Progenitor cell of endocrine pancreas (in vitro differentiated cells): ENCODE results near the gene CDK1. TPM values are rescaled to one million over a fixed set of nuclear protein-coding genes. Genes with fewer than 3 reads are reported as not detected.

Source experiments
- DNase-seq: peaks from one replicate; pipeline ENCODE4 v3.0.0; 2021; ENCODE audit warnings: low spot score; ENCODE audit not compliant: unreplicated experiment
- H3K27ac Mint-ChIP-seq: 2 replicates; pipeline ENCODE4 v1.8.0; 2021; ENCODE audit warnings: mild to moderate bottlenecking, moderate library complexity, mixed read lengths
- H3K27me3 Mint-ChIP-seq: 2 replicates; pipeline ENCODE4 v1.8.0; 2021; ENCODE audit warnings: mixed read lengths
- H3K36me3 Mint-ChIP-seq: 2 replicates; pipeline ENCODE4 v1.8.0; 2022; ENCODE audit warnings: mixed read lengths; ENCODE audit not compliant: insufficient read depth
- H3K4me1 Mint-ChIP-seq: 2 replicates; pipeline ENCODE4 v1.8.0; 2021; ENCODE audit warnings: low read depth, mixed read lengths
- H3K4me3 Mint-ChIP-seq: 2 replicates; pipeline ENCODE4 v1.8.0; 2021; ENCODE audit warnings: low read depth, mild to moderate bottlenecking, moderate library complexity, mixed read lengths
- H3K9me3 Mint-ChIP-seq: 2 replicates; pipeline ENCODE4 v1.8.0; 2021; ENCODE audit warnings: low read depth, mixed read lengths
- long read RNA-seq: library from polyadenylated mRNA; unstranded; transcript quantifications from one replicate; pipeline ENCODE4 v2.0.0, GENCODE V29; 2020
- total RNA-seq: library from RNA; stranded (reverse); gene quantifications from 2 replicates; pipeline ENCODE4 v1.2.1, GENCODE V29; 2021
- TF ChIP-seq, protein P1 (sequence below): fragments of 200-600 bp; sonication (generic); IDR thresholded peaks from one replicate; pipeline ENCODE4 v1.5.0; 2021; ENCODE audit warnings: antibody characterized with exemption, mild to moderate bottlenecking; ENCODE audit not compliant: unreplicated experiment

Gene CDK1
- 38.2 and 39.2 TPM in 2 replicates for total RNA-seq
- long read RNA-seq, transcript CDK1-203 (8 exons, 1,913 nt), result major isoform, 149 of 178 reads
- long read RNA-seq, partial matches to known transcripts, result 14 of 178 reads
- long read RNA-seq, other reads (novel, unspliced or antisense), result 13 of 178 reads

DNA sequence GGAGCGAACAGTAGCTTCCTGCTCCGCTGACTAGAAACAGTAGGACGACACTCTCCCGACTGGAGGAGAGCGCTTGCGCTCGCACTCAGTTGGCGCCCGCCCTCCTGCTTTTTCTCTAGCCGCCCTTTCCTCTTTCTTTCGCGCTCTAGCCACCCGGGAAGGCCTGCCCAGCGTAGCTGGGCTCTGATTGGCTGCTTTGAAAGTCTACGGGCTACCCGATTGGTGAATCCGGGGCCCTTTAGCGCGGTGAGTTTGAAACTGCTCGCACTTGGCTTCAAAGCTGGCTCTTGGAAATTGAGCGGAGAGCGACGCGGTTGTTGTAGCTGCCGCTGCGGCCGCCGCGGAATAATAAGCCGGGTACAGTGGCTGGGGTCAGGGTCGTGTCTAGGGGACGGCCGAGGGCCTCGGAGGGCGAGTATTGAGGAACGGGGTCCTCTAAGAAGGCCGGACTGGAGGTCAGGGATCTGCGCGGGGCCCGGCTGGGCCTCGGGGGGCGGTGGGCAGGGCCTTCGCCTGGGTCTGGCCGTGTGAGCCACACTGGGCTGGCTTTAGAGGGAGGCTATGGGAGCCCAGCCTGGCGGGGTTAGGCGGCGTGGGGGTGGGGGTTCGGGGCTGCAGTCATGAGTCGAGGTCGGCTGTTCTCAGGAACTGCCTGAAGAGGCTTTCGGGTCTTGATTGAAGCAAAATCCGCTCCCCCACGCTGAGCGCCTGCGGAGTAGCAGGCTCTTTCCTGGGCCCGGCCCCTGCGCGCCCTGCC, at the start of gene CDK1:
CDK1 (plus strand) TSS at position 265 of the 757 bp plus-strand sequence. CDS start 1,688 bp downstream, outside the sequence.
- peaks cover 22% of the 10 kb centered on the region for H3K4me1 Mint-ChIP-seq
- no peaks in the 10 kb centered on the region for H3K27me3 Mint-ChIP-seq
- TF ChIP-seq, protein P1, sequence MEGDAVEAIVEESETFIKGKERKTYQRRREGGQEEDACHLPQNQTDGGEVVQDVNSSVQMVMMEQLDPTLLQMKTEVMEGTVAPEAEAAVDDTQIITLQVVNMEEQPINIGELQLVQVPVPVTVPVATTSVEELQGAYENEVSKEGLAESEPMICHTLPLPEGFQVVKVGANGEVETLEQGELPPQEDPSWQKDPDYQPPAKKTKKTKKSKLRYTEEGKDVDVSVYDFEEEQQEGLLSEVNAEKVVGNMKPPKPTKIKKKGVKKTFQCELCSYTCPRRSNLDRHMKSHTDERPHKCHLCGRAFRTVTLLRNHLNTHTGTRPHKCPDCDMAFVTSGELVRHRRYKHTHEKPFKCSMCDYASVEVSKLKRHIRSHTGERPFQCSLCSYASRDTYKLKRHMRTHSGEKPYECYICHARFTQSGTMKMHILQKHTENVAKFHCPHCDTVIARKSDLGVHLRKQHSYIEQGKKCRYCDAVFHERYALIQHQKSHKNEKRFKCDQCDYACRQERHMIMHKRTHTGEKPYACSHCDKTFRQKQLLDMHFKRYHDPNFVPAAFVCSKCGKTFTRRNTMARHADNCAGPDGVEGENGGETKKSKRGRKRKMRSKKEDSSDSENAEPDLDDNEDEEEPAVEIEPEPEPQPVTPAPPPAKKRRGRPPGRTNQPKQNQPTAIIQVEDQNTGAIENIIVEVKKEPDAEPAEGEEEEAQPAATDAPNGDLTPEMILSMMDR, result no peak
- DNase-seq, result peak; percentile 93
- peak within 1 kb of the TSS; percentile 98 for H3K27ac Mint-ChIP-seq
- H3K4me3 Mint-ChIP-seq, result peak within 1 kb of the TSS; percentile 98
- H3K9me3 Mint-ChIP-seq, result no peaks in the 10 kb centered on the region
- no peaks in the 10 kb centered on the region for H3K36me3 Mint-ChIP-seq

DNA sequence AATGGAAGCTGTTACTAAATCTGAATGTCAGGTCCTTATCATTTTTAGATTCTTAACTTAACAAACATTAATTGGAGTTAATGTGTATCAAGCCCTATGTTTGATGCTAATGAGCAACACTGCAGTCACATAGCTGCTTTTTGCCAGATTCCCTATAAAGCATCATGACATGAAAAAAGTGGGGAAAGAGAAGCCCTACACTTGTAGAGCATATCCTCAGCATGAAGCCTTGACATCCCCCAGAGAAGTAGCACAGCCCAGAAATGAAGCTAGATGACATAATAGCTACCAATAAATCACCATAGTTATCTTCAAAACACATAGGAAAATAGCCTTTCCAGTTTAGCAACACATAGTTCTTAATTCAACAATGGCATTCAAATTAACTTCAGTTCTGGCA, 49.2 kb upstream of the CDK1 start:
- no peaks in the 10 kb centered on the region for H3K27me3 Mint-ChIP-seq
- no peak overlapping the region for H3K4me3 Mint-ChIP-seq
- peaks cover 4% of the 10 kb centered on the region for H3K36me3 Mint-ChIP-seq
- peaks cover 26% of the 10 kb centered on the region for H3K4me1 Mint-ChIP-seq
- peaks cover 6% of the 10 kb centered on the region for H3K9me3 Mint-ChIP-seq
- DNase-seq, result no peak
- TF ChIP-seq, protein P1, result no peak
- no peak overlapping the region for H3K27ac Mint-ChIP-seq

DNA sequence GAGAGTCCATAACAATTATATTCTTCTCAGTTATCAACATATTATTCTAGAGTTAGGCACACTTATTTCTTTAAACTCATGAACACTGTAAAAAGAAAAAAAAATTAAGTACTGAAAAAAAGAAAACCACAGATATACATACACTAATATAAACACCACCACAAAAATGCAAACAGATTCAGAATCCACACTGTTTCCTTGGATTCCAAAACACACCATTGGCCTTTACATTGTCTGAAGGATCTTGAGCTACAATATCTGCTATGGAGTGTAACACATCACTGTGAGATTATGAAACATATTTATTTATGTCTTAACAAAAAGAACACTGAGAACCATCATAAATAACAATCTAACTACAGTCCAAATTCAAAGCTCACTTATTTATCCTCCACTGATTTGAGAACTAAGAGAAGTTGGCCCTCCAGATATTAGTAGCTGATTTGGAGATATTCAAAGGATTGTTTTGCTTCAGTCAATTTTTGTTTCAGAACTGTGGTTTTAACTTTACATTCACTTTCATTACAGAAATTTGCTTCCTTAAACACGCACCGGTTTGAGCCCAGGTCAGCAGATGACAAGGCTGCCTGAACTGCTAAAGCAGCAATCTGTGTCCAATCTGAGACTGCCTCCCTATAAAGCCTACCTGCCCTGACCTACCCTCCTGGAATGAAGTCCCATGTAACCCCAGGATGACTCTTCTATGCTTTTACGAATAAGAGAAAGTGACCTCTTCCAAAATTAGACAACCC, 47.0 kb upstream of the CDK1 start:
- Mint-ChIP-seq H3K9me3 (no peaks in the 10 kb centered on the region), H3K27me3 (no peaks in the 10 kb centered on the region), H3K36me3 (no peaks in the 10 kb centered on the region), H3K4me1 (peaks cover 22% of the 10 kb centered on the region), H3K27ac (no peak overlapping the region), H3K4me3 (peak overlapping the region; percentile 93)
- DNase-seq, result no peak
- TF ChIP-seq, protein P1, result no peak

DNA sequence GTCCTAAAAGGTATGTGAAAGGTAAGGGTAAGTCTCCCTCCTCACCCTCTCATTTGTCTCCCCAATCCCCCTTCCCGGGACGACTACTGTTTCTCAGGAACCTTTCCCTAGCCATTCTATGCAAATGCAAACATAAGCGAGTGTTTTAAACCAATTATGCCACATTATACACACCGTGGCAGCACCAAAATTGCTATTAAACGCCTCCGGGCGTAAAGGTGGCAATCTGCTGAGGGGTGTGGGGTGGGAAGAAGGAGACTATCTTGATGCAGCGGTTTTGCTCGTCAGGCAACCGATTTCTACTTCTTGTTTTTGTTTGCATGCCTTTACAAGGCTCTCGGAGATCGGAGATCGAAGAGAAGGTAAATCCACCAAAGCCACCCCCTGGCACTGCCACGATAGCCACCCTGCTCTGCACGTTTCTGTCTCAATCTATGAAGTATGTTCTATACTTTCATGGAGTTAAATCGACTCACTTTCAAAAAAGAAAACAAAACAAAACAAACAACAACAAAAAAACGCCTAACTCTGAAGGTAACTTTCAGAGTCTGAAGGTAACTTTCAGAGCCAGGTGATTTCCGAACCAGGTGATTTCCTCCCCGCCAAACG, 46.0 kb upstream of the CDK1 start:
- peak overlapping the region; percentile 93 for H3K27ac Mint-ChIP-seq
- TF ChIP-seq, protein P1, result no peak
- H3K27me3 Mint-ChIP-seq, result no peaks in the 10 kb centered on the region
- peak overlapping the region; percentile 93 for H3K4me3 Mint-ChIP-seq
- no peak for DNase-seq
- no peaks in the 10 kb centered on the region for H3K9me3 Mint-ChIP-seq
- H3K4me1 Mint-ChIP-seq, result peaks cover 22% of the 10 kb centered on the region
- no peaks in the 10 kb centered on the region for H3K36me3 Mint-ChIP-seq
